Measurements from ENCODE around the gene ZWILCH.

The ZWILCH gene

GRCh38 chr15:66598095-66598815, 93.1 kb downstream of the ZWILCH start:
- H3K27ac ChIP-seq (ENCODE audit: low read length) = no peak overlapping the region
- no peak overlapping the region for H3K4me2 ChIP-seq (ENCODE audit: insufficient read depth, low read length)
- H3K4me1 ChIP-seq (ENCODE audit: insufficient read depth, low read length) = no peaks in the 10 kb centered on the region
- H3K9ac ChIP-seq (ENCODE audit: low read depth, low read length) = no peak overlapping the region
- no peak overlapping the region for H3K4me3 ChIP-seq (ENCODE audit: low read depth in 1 of 2, low read length in 2 of 2)
- H4K20me1 ChIP-seq (ENCODE audit: insufficient read depth, low read length) = no peaks in the 10 kb centered on the region
- H3K27me3 ChIP-seq (ENCODE audit: insufficient read depth, low read length, poor library complexity) = no peaks in the 10 kb centered on the region
- no peak for TF ChIP-seq CTCF (IDR thresholded peaks at IDR 0.05; ENCODE audit: borderline replicate concordance, extremely low read depth, low read length, poor library complexity, severe bottlenecking)
- no peak for TF ChIP-seq EZH2 (IDR thresholded peaks at IDR 0.05; ENCODE audit: borderline replicate concordance, low read depth, low read length, severe bottlenecking)
- H3K9me3 ChIP-seq (ENCODE audit: insufficient read depth, low read length, severe bottlenecking) = no peaks in the 10 kb centered on the region
- no peaks in the 10 kb centered on the region for H3K36me3 ChIP-seq (ENCODE audit: insufficient read depth, low read length)
- no peaks in the 10 kb centered on the region for H3K79me2 ChIP-seq (ENCODE audit: insufficient read depth, low read length)
- DNase-seq (no peak), ATAC-seq (ENCODE audit: insufficient read depth, low read depth) (peak; percentile 37; the same call in 2 of the 3 replicates)
- H2AFZ ChIP-seq (ENCODE audit: low read depth, low read length) = no peak overlapping the region
